Measurements from ENCODE around the gene UBASH3B.
"Not testable (repeated sequence)": the region's sequence is repeated elsewhere in the genome, so short reads cannot be mapped to it uniquely, and the experiment has no call there.

Gene UBASH3B, protein sequence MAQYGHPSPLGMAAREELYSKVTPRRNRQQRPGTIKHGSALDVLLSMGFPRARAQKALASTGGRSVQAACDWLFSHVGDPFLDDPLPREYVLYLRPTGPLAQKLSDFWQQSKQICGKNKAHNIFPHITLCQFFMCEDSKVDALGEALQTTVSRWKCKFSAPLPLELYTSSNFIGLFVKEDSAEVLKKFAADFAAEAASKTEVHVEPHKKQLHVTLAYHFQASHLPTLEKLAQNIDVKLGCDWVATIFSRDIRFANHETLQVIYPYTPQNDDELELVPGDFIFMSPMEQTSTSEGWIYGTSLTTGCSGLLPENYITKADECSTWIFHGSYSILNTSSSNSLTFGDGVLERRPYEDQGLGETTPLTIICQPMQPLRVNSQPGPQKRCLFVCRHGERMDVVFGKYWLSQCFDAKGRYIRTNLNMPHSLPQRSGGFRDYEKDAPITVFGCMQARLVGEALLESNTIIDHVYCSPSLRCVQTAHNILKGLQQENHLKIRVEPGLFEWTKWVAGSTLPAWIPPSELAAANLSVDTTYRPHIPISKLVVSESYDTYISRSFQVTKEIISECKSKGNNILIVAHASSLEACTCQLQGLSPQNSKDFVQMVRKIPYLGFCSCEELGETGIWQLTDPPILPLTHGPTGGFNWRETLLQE

GRCh38 chr11:122655527-122656072 is at the start of gene UBASH3B:
Gene UBASH3B, plus strand, starts transcription at chr11:122655722. Its CDS starts 328 bp downstream, at chr11:122656050.
- in situ Hi-C loops (cut with HindIII; ENCODE audit: low sequenced_read_pairs), result no loop called here

DNA sequence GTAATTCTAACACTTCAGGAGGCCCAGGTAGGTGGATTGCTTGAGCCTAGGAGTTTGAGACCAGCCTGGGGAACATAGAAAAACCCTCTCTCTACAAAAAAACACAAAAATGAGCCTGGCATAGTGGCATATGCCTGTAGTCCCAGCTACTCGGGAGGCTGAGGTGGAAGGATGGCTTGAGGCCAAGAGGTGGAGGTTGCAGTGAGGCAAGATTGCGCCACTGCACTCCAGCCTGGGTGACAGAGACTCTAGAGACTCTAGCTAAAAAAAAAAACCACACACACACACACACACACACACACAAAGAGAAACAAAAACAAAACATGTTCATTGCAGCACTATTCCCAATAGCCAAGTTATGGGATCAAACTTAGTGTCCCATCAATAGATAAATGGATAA is 48.4 kb upstream of the UBASH3B start:
- in situ Hi-C loops (cut with HindIII; ENCODE audit: low sequenced_read_pairs), result not testable (repeated sequence)

GRCh38 chr11:122612123-122612824 is 43.2 kb upstream of the UBASH3B start:
- in situ Hi-C loops (cut with HindIII; ENCODE audit: low sequenced_read_pairs), result no loop called here

- in situ Hi-C loops (cut with HindIII; ENCODE audit: low sequenced_read_pairs), result no loop called here
Measured at GRCh38 chr11:122616718-122617117, 38.8 kb upstream of the UBASH3B start.

GRCh38 chr11:122617297-122617696 is 38.2 kb upstream of the UBASH3B start:
- in situ Hi-C loops (cut with HindIII; ENCODE audit: low sequenced_read_pairs), result no loop called here

GRCh38 chr11:122617926-122618325 is 37.6 kb upstream of the UBASH3B start:
- in situ Hi-C loops (cut with HindIII; ENCODE audit: low sequenced_read_pairs), result no loop called here

DNA sequence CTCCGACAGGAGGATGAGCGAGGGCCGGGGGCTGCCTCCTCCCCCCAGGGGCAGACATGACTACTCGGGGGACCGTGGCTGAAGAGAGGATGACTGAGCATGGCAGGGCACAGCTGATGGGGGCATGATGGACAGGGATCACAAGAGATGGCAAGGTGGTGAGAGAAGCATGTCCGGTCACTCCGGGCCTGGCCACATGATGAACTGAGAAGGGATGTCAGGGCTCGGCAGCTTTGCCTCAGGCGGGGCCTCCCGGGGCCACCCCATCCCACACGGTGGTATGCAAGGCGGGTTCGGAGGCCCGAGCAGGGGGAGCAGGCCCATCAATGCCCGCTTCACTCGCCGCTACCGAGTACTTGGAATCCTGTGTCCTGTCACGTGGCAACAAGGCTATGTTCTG is 36.6 kb upstream of the UBASH3B start:
- in situ Hi-C loops (cut with HindIII; ENCODE audit: low sequenced_read_pairs), result no loop called here

GRCh38 chr11:122619757-122620156 is 35.8 kb upstream of the UBASH3B start:
- in situ Hi-C loops (cut with HindIII; ENCODE audit: low sequenced_read_pairs), result no loop called here

- in situ Hi-C loops (cut with HindIII; ENCODE audit: low sequenced_read_pairs), result loop anchor here (25.0 kb wide), 1 partner anchor 412 kb away; no protein-coding TSS in a partner anchor
Measured at GRCh38 chr11:122625501-122625900, 30.0 kb upstream of the UBASH3B start.

- in situ Hi-C loops (cut with HindIII; ENCODE audit: low sequenced_read_pairs), result loop anchor here (25.0 kb wide), 1 partner anchor 411 kb away; no protein-coding TSS in a partner anchor
Measured at GRCh38 chr11:122625976-122626665, 29.4 kb upstream of the UBASH3B start.

DNA sequence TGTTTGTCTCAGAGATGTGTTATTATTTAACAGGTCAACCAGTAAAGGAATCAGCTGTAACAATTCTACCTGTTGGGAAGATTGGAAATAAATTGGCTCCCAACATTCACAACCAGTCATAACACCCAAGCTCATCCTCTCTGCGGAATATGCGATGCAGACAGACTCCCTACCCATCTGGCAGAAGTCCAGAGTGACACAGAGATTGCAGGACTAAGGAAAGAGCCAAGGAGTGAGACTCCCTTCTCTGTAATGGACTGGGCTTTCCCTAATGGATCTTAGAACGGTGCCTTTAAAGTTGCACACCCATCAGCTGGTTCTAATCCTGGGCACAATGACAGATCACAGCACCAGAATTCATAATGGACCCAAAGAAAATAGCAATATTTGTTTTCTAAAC is 27.8 kb upstream of the UBASH3B start:
- in situ Hi-C loops (cut with HindIII; ENCODE audit: low sequenced_read_pairs), result loop anchor here (25.0 kb wide), 1 partner anchor 410 kb away; no protein-coding TSS in a partner anchor

DNA sequence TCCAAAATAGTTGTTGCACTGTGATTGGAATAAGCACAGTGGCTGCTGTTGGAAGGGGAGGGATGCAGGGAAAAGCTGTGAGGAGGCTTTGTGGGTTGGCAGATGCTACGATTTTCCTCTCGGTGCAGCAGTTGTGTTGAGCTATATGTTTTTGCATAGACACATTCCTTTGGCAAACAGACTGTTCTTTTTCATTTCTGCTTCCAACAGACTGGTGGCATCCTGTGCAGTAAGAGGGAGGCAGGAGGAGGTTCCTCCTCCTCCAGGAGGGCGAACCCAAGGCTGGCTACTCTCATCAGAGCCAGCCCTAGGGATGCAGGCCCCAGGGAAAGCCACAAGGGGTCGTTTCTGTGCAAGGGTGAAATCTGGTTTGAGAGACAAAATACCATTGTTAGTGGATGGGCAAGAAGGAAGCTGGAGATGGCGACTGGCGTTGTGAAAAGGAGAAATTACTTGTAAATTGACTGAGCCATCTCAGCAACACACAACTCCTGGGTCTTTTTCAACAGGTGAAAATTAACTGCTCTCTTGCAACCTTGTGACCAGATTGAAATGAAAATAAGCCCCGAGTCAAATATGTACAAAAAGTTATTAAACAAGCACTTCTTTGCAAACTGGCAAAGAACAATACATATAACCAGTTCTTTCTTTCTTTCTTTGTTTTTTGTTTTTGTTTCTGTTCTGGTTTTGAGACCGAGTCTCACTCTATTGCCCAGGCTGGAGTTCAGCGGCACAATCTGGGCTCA is 26.5 kb upstream of the UBASH3B start:
- in situ Hi-C loops (cut with HindIII; ENCODE audit: low sequenced_read_pairs), result loop anchor here (25.0 kb wide), 1 partner anchor 408 kb away; no protein-coding TSS in a partner anchor

DNA sequence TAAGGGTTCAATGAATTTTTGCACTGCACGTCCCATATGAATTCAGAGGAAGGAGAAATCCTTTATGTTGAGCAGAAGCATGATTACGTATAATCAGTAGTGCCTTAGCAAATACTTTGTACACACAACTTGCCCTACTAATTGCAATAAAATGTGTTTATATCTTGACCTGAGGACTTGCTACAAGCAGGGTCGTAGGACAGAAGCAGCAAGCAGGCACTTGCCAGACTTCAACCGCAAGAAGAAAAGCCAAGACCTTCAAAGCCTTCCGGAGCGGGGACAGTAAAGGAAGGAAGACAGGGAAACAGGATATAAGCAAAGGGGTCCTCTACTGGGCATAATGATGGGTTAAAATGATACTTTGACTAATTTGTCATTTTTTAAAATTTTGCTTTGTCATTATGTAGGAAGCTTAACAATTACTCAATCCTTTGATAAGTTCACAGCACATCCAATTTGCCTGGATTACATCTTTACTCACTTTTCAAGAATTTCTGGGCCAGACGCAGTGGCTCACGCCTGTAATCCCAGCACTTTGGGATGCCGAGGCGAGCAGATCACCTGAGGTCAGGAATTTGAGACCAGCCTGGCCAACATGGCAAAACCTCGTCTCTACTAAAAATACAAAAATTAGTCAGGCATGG is 23.2 kb upstream of the UBASH3B start:
- in situ Hi-C loops (cut with HindIII; ENCODE audit: low sequenced_read_pairs), result loop anchor here (25.0 kb wide), 1 partner anchor 405 kb away; no protein-coding TSS in a partner anchor

- in situ Hi-C loops (cut with HindIII; ENCODE audit: low sequenced_read_pairs), result loop anchor here (25.0 kb wide), 1 partner anchor 404 kb away; no protein-coding TSS in a partner anchor
Measured at GRCh38 chr11:122633219-122633829, 22.2 kb upstream of the UBASH3B start.

GRCh38 chr11:122634501-122634900 is 21.0 kb upstream of the UBASH3B start:
- in situ Hi-C loops (cut with HindIII; ENCODE audit: low sequenced_read_pairs), result loop anchor here (25.0 kb wide), 1 partner anchor 403 kb away; no protein-coding TSS in a partner anchor

GRCh38 chr11:122637541-122637940 is 18.0 kb upstream of the UBASH3B start:
- in situ Hi-C loops (cut with HindIII; ENCODE audit: low sequenced_read_pairs), result loop anchor here (25.0 kb wide), 1 partner anchor 400 kb away; no protein-coding TSS in a partner anchor

DNA sequence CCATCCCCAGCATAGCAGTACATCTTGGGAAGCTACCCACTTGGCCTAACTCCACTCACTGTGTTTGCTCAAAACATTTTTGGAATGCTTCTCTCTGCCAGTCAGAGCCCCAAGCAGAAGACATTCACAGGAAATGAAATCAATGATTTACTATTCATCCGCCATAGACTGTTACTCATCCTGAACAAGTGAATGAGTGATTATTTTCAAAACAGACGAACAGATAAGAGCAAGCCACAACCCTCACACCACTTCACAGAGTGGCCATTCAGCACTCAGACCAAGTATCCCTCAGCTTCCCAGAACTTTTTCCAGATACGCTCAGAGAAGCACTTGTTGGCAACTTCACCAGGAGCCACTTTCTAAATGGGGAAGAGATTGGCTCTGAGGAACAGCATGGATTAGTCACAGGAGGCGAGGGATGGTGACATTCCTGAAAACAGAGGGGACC is 13.0 kb upstream of the UBASH3B start:
- in situ Hi-C loops (cut with HindIII; ENCODE audit: low sequenced_read_pairs), result loop anchor here (25.0 kb wide), 1 partner anchor 395 kb away; no protein-coding TSS in a partner anchor

GRCh38 chr11:122642971-122643370 is 12.6 kb upstream of the UBASH3B start:
- in situ Hi-C loops (cut with HindIII; ENCODE audit: low sequenced_read_pairs), result loop anchor here (25.0 kb wide), 1 partner anchor 394 kb away; no protein-coding TSS in a partner anchor

Data from DLD1 (cell line).